ENCODE results near the gene FBXO44.

DNA sequence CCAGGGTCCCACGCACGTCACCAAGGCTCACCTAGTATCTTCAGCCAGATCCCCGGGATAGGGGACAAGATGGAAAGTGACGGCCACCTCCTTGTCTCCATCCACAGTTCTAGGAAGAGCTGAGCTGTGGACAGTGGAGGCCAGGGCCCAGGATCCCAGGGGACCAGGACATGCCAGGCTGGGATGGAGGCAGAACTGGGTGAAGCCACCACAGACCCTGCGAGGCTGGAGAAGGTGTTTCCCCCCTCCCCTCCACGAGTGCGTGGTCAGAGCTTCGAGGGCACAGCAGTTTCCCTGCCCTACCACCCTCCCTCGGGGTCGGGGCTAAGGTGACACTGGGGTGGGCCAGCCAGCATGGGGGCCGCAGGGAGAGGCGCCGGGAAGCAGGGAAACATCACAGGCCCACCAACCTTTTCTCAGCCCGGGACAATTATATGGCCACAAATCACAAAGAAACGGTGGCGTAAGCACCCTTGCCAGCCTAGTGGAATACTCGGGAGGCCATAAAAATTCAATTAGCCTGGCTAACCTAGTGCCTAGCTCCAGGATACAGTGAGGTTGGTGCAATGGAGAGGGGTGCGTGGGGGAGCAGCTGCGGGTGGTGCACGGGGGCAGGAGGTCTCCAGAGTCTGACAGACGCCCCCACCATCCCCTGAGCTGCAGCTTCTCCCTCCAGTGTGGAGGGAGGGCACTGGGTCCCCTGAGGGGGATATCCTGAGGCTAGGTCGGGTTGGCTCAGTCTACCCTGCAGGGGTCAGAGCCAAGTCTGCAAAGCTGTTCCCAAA is 50.2 kb downstream of the FBXO44 start:
- TF ChIP-seq CTCF (conservative IDR thresholded peaks at IDR 0.05; ENCODE audit: low read depth, low read length) (no peak), EZH2 (IDR thresholded peaks at IDR 0.05; ENCODE audit: borderline replicate concordance, low read depth, low read length, poor library complexity, severe bottlenecking) (no peak)
